ENCODE data around the gene XKR8.

XKR8 gene, protein sequence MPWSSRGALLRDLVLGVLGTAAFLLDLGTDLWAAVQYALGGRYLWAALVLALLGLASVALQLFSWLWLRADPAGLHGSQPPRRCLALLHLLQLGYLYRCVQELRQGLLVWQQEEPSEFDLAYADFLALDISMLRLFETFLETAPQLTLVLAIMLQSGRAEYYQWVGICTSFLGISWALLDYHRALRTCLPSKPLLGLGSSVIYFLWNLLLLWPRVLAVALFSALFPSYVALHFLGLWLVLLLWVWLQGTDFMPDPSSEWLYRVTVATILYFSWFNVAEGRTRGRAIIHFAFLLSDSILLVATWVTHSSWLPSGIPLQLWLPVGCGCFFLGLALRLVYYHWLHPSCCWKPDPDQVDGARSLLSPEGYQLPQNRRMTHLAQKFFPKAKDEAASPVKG

DNA sequence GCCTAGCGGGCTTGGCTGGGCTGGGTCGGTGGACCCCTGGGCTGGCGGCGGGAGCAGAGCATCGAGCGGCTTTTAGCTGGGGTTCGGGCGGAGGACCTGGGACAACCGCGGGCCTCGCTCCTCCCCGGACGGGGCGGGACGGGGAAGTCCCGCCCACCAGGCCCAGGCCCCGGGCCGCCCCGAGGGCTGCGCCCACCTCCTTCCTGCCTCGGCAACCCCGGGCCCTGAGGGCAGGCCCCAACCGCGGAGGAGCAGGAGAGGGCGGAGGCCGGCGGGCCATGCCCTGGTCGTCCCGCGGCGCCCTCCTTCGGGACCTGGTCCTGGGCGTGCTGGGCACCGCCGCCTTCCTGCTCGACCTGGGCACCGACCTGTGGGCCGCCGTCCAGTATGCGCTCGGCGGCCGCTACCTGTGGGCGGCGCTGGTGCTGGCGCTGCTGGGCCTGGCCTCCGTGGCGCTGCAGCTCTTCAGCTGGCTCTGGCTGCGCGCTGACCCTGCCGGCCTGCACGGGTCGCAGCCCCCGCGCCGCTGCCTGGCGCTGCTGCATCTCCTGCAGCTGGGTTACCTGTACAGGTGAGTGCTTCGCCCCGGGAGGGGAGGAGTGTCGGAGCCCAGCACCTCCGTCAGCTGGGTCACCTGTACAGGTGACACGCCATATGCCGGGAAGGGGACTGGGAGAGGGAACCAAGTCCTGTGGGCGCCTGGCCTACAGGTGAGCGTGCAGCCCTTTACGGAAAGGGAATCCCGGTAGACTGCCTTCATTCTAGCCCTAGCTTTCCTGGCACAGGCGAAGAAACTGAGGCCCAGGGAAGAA is at the start of gene XKR8:
XKR8 (plus strand) TSS at position 182 of the 812 bp plus-strand sequence; CDS start at position 279, 97 bp downstream.
- peak; percentile 28 to 76 for DNase-seq (ENCODE audit: extremely low read depth in 1 of 2, low read depth in 1 of 2)

DNA sequence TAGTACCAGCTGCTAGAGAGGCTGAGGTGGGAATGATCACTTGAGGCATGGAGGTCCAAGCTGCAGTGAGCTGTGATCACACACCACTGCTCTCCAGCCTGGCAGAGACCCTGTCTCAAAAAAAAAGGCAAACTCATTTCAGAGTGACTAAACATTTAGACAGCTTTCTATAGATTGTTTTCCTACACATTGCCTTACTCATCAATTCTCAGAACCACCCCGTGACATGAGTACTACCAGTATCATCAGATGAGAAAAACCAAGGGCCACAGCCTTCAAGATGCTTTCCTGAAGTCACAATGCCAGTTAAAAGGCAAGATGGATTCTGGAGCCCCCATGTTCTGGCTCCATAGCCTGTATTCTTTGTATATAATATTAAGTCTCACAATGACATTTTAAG is 47.3 kb upstream of the XKR8 start:
- DNase-seq (ENCODE audit: extremely low read depth in 1 of 2, low read depth in 1 of 2): no peak

DNA sequence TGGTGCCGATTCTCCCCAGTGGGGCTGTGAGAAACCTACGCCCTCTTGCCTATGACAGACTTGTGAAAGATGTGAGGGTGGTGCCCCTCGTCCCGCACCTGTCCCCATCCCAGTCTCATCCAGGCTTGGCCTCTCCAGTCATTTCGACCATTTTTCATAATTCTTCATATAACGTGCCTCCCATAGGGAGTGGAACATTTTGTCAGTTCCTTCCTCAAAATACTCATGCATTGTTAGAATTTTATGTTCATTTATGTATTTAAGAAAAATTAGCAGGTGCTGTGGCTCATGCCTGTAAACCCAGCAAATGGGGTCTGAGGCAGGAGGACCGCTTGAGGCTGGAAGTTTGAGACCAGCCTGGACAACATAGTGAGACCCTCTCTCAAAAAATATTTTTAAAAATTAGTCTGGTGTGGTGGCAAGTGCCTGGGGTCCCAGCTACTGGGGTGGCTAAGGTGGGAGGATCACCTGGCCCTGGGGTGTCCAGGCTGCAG is 44.6 kb upstream of the XKR8 start:
- no peak for DNase-seq (ENCODE audit: extremely low read depth in 1 of 2, low read depth in 1 of 2)

DNA sequence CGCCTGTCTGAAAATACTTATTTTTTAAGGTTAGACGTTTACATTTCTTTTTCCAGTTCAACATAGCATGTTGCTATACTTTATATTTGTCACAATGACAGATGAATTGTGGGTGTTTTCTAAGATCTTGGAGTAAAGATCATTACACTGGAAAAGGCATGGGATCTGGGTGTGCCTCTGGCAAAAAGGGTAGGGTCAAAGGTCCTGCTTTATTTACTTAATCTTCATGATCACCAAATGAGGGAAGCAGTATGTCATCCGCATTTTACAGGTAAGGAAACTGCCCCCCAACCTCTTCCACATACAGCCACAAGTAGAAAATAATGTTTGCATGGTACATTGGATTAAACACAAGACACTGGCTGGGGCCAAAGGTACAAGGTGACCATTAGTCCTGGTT is 37.5 kb upstream of the XKR8 start:
- no peak for DNase-seq (ENCODE audit: extremely low read depth in 1 of 2, low read depth in 1 of 2)

DNA sequence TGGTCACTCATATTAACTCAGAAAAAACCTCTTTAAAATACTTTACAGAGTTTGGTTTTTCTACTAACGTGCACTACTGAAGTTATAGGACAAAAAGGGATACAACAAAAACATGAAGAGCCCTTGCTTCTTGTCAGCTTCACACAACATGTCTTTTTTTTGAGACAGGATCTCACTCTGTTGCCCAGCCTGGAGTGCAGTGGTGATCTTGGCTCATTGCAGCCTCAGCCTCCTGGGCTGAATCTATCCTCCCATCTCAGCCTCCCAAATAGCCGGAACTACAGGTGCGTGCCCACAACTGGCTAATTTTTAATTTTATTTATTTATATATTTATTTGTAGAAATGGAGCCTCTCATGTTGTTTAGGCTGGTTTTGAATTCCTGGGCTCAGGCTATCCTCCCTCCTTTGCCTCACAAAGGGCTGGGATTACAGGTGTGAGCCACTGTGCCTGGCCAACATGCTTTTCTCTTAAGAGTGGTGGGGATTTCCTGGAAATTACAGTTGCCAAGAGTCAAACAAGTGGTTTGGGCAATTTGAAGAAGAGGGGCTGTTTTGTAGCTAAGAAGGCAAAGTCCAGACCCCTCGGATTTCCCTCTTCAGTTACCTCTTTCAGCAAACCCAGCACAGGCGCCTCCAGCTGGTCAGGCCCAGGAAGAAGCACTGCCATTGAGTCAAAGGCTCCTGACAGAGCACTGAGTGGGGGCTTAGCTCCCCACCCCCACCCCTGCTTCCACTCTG is 31.4 kb upstream of the XKR8 start:
- DNase-seq (ENCODE audit: extremely low read depth in 1 of 2, low read depth in 1 of 2): no peak

DNA sequence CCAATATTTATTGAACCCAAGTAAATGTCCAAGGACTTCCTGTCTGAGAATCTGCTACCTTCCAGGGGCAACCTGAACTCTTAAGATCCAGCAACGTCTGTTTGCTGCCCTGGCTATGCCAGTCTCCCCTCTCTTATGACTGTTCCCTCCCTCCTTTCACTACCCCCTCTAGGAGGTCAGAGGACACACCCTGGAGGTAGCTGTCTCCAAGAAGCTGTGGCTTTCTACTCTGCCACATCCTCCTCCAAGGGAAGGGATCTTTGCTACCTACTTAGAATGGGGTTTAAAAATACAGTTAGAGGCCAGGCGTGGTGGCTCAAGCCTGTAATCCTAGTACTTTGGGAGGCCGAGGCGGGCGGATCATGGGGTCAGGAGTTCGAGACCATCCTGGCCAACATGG is 28.6 kb upstream of the XKR8 start:
- no peak for DNase-seq (ENCODE audit: extremely low read depth in 1 of 2, low read depth in 1 of 2)

DNA sequence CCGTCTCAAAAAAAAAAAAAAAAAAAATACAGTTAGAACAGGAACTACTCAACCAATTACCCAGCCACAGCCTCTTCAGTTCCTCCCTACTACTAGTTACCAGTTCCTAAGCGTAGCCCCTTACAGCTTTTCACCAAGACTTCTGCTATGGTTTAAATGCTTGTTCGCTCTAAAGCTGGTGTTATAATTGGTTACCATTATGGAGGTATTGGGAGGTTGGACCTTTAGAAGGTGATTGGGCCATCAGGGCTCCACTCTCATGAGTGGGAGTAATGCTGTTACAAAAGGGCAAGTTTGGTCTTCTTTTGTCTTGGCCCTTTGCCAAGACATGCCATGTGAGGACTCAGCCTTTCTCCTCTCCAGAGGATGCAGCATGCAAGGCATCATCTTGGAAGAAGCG is 28.0 kb upstream of the XKR8 start:
- DNase-seq (ENCODE audit: extremely low read depth in 1 of 2, low read depth in 1 of 2): no peak

DNA sequence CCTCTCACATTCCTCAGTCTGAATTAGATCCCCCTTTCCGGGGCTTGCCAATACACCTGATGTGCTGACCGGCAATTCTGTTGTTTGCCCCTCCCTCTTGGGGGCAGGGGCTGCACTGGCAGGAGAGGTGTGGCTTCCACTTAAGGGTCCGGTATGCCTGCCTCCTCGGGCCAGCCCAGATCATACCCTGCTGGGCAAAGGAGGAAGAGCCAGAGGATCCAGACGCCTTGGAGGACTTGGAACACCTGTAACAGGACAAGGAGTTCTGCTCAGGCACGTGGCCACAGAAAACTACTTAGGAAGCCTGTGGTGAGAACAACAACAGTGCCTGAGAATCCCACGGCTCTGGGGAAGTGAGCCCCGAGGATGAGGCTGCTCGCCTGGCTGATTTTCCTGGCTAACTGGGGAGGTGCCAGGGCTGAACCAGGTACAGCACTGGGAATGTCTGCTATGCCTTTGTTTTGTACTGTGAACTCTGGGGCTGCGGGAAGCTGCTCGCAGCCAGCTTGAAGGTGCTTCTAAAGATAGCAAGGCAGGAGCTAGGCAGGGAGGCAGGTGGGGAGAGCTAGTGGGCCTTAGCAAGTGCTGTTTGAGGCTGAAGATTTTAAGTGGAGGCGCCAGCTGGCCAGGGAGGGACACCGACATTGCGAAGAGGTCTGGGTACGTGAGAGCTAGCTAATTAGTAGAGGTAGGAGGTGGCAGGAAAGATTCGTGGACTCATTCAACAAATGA is 24.8 kb upstream of the XKR8 start, which contains the start of gene SMPDL3B:
SMPDL3B (plus strand) TSS at position 183 of the 732 bp plus-strand sequence; CDS start at position 367, 184 bp downstream.
- no peak for DNase-seq (ENCODE audit: extremely low read depth in 1 of 2, low read depth in 1 of 2)

DNA sequence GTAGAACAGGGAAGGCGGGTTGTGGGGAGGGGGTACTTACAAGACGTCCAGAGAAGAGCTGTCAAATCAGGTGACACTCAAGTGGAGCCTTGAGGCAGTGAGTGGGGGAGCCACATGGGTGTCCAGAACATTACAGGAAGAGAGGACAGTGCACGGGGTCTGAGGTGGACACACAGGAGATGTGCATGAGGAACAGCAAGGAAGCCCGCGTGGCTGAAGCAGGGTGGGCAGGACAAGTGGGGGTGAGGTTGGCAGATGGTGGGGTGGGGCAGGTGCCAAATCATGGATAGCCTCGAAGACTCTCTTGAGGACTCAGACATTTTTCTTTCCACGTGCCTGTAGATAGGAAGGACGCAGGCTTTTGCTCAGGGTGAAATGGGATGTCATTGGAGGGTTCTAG is 24.1 kb upstream of the XKR8 start:
- no peak for DNase-seq (ENCODE audit: extremely low read depth in 1 of 2, low read depth in 1 of 2)

DNA sequence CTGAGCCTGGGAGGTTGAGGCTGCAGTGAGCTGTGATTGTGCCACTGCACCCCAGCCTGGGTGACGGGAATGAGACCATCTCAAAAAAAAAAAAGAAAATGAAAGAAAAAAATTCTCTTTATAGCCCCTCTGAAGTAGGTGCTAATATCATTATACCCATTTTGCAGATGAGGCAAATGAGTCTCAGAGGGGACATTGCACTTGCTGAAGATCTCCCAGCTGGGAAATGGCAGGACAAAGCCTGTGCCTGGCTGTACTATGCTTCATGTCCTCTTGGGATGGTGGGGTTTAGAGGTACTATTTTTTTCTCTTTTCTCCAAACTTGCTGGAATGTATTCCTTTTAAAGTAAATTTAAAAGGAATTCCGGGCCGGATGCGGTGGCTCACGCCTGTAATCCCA is 23.4 kb upstream of the XKR8 start:
- DNase-seq (ENCODE audit: extremely low read depth in 1 of 2, low read depth in 1 of 2): no peak

DNA sequence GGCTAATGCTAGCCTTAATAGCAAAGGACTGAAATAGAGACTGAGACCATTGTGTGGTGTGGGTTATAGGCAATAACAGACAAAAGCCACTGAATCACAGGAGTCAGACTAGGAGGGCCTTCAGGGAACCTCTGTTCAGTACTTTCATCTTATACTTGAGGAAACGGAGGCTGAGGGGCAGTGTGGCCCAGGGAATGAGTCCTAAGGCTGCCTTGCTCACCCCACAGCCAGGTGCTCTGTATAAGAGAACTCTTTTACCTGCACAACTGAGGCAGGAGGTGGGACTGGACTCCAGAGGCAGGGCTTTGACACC is 22.3 kb upstream of the XKR8 start:
- DNase-seq (ENCODE audit: extremely low read depth in 1 of 2, low read depth in 1 of 2): no peak

DNA sequence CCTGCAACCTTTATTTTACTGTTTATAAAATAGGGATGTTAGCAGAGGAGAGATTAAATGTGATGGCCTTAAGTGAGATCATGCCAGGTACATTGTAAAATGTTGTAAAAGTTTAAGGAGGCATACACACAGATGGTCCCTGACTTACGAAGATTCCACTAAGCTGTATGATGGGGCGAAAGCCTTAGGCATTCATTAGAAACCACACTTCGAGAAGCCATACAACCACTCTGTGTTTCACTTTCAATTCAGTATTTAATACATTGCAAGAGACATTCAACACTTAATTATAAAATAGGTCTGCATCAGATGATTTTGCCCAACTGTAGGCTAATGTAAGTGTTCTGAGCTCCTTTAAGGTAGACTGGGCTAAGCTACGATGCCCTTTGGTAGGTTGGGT is 21.3 kb upstream of the XKR8 start:
- no peak for DNase-seq (ENCODE audit: extremely low read depth in 1 of 2, low read depth in 1 of 2)

DNA sequence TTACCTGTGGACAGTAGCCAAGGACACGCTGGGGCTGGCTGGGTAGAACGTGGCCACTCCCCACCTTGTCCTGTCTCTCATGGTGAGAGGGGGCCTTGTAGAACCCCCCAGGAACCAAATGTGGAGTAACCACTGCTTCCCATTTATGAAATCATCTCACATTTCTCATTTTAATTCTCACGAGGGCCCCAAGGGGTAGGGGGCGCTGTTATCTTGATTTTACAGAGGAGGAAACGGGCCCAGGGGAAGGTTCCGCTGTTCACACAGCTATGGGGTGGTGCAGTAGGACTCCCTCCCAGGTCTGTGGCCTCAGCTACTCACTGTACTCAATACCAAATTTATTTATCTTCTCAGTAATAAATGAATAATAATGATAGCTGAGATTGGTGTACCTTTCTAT is 19.5 kb upstream of the XKR8 start:
- peak; percentile 39 to 60 for DNase-seq (ENCODE audit: extremely low read depth in 1 of 2, low read depth in 1 of 2)

DNA sequence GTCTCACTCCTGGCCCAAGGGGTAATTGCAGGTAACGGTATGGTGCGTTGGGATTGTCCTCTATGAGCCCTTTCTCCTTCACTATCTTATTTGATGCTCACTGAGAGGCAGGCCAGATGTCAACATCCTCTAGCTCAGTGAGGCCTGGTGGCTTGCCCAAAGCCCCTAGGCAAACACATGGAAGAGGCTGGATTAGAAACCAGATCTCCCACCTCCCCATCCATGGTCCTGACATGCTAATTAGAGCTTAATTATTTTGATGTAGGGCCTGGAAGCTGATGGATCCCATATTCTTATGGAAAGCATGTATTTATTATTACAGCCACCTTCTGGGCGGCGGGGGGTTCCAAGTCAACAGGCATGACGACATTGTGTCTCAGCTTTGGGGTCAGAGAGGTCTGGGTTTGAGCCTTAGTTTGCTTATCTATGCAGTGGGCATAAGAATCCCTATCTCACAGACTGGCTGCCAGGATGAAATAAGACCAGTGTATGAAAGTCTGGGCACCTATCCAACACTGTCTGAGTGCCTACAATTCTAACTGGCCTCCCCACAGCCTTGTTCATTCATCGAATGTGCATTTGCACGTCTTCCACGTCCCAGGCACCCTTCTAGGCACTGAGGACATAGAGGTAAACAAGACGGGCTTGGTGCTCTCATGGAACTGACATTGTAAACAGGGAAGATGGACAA is 18.8 kb upstream of the XKR8 start:
- no peak for DNase-seq (ENCODE audit: extremely low read depth in 1 of 2, low read depth in 1 of 2)

DNA sequence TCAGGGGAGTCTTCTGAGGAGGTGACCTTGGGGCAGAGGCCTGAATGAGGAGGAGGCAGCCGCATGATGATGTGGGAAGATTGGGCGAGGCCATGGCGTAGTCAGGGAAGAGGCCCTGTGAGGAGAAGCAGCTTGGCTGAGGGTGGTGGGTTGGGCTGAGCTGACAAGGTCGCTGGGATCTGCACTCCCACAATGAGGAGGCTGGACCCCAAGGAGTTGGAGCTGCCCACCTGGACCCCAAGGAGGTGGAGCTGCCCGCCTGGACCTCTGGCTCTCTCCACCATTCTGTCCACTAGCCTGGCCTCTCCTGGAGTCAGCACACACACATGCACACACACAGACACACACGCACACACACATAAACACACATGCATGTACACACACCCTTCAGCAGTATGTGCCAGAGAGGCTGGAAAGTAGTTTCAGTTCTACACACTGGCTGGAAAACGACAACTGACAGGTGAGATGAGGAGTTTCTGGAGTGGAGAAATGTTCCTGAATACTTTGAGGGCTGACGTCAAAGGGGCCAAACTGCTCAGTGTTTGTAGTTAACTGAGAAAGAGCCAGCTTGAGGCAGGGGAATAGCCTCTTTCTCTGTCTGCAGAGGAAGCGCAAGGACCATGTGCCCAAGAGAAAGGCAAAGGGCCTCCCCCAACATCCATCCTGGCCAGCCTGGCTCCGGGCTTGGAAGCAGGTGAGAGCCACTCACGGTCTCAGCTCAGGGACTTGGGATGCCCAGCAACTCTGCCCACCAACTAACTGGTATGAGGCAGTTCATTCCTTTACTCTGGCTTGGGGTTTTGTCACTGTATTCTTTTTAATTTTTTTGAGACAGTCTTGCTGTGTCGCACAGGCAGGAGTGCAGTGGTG is 17.9 kb upstream of the XKR8 start:
- DNase-seq (ENCODE audit: extremely low read depth in 1 of 2, low read depth in 1 of 2): no peak

DNA sequence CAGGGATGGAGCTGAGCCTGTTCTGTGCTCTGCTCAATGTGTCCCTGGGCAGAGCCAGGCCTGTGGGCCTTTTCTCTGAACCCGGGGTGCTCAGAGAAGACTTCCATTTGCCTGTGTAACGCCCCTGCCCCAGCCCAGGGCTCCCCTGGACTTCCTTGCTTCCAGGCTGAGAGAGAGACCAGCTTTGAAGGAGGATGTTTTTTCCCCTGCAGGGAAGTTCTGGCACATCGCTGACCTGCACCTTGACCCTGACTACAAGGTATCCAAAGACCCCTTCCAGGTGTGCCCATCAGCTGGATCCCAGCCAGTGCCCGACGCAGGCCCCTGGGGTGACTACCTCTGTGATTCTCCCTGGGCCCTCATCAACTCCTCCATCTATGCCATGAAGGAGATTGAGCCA is 14.8 kb upstream of the XKR8 start:
- DNase-seq (ENCODE audit: extremely low read depth in 1 of 2, low read depth in 1 of 2): no peak

DNA sequence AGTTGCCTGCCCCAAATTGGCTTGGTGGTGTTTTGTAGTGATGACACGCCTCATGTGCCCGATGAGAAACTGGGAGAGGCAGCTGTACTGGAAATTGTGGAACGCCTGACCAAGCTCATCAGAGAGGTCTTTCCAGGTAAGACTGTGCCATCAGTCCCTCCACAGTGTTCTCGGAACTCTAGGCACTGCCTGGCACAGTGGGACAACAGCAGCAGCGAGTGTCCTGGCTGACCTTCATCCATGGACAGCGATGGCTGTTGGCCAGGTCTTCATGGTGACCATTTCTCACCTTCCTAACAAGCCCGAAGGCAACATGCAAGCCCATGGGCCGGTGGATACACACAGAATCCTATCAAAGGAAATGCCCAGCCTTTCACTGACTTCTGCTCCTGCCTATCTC is 10.7 kb upstream of the XKR8 start:
- DNase-seq (ENCODE audit: extremely low read depth in 1 of 2, low read depth in 1 of 2): no peak

DNA sequence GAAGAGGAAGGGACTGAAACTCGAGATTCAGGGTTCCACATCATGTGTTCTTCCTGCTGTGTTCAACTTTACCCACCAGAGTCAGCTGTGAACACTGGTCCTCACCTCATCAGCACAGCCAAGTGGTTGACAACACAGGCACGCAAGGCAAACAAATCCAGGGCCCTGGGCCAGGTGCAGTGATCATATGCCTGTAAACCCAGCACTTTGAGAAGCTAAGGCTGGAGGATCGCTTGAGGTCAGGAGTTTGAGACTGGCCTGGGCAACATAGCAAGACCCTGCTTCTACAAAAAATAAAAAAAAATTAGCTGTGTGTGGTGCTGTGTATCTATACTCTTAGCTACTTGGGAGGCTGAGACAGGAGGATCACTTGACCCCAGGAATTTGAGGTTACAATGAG is 8.4 kb upstream of the XKR8 start:
- no peak for DNase-seq (ENCODE audit: extremely low read depth in 1 of 2, low read depth in 1 of 2)

DNA sequence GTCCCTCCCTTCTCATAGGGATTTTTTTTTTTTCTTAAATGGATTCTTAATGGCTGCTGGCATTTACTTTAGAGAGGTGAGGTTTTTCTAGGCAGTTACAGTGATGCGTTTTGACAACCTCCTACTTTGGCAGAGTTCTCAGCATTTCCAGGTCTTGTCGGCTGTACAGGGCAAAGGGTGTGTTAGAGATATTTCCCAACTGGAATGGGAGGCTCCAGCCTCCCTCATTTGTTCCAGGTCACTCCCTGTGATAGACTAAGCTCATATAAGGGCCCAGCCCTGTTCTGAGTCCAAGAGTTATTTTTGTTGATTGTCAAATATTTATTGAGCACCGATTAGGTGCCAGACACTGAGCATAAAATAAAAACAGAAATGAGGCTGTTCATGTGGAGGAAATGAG is 7.6 kb upstream of the XKR8 start:
- DNase-seq (ENCODE audit: extremely low read depth in 1 of 2, low read depth in 1 of 2): no peak
